MCF 10A (cell line): Measurements from ENCODE around the gene INSC. TPM values are rescaled to one million over a fixed set of nuclear protein-coding genes. Genes with fewer than 3 reads are reported as not detected.

Experiments used
- BruUV-seq: library from RNA; stranded (reverse); fragments of 400-500 nt; replicated peaks from 2 replicates; lab custom pipeline; 2021; lab: Mats Ljungman, UMichigan
- CTCF ChIA-PET: fragments of 300-600 bp; sonication (Branson Sonifier 250); formaldehyde crosslinking; extraction: SDS; loops from one replicate; lab custom pipeline; 2021; ENCODE audit warnings: antibody characterized with exemption, inconsistent platforms; lab: Yijun Ruan, JAX
- POLR2A ChIA-PET: fragments of 300-600, 350-650 bp; sonication (Branson Sonifier 250); formaldehyde crosslinking; extraction: SDS; loops from one replicate; lab custom pipeline; 2020; ENCODE audit warnings: antibody characterized with exemption, inconsistent platforms; lab: Yijun Ruan, JAX
- DNase-seq: peaks from one replicate; pipeline ENCODE4 v3.0.0-alpha.2; 2018; ENCODE audit not compliant: unreplicated experiment
- H3K27ac Mint-ChIP-seq: one replicate; pipeline ENCODE4 v1.8.0; 2022; ENCODE audit warnings: mild to moderate bottlenecking, low read depth, mixed read lengths; ENCODE audit not compliant: unreplicated experiment
- H3K27me3 Mint-ChIP-seq: one replicate; pipeline ENCODE4 v1.8.0; 2022; ENCODE audit warnings: mixed read lengths; ENCODE audit not compliant: insufficient read depth, unreplicated experiment
- H3K36me3 Mint-ChIP-seq: one replicate; pipeline ENCODE4 v1.8.0; 2022; ENCODE audit warnings: mild to moderate bottlenecking, moderate library complexity, mixed read lengths; ENCODE audit not compliant: insufficient read depth, unreplicated experiment
- H3K4me1 Mint-ChIP-seq: one replicate; pipeline ENCODE4 v1.8.0; 2022; ENCODE audit warnings: mixed read lengths; ENCODE audit not compliant: insufficient read depth, unreplicated experiment
- H3K4me3 Mint-ChIP-seq: one replicate; pipeline ENCODE4 v1.8.0; 2022; ENCODE audit warnings: mild to moderate bottlenecking, moderate library complexity, mixed read lengths; ENCODE audit not compliant: unreplicated experiment
- H3K9me3 Mint-ChIP-seq: one replicate; pipeline ENCODE4 v1.8.0; 2022; ENCODE audit warnings: mixed read lengths; ENCODE audit not compliant: unreplicated experiment
- intact Hi-C: fragments of 100-400 bp; cut with micrococcal nuclease; formaldehyde crosslinking; loops from 2 replicates; pipeline ENCODE4 v1.14.1; 2022
- total RNA-seq: library from RNA; stranded (reverse); gene quantifications from 2 replicates; pipeline ENCODE4 v1.2.3, GENCODE V29; 2022
- TF ChIP-seq, protein P1 (sequence below): fragments of 200-600 bp; IDR thresholded peaks from one replicate; pipeline ENCODE4 v1.8.0; 2022; ENCODE audit warnings: antibody characterized with exemption, mild to moderate bottlenecking; ENCODE audit not compliant: unreplicated experiment

The INSC gene
- total RNA-seq, 1 experiment from 2014 or later = 5.8 TPM

DNA sequence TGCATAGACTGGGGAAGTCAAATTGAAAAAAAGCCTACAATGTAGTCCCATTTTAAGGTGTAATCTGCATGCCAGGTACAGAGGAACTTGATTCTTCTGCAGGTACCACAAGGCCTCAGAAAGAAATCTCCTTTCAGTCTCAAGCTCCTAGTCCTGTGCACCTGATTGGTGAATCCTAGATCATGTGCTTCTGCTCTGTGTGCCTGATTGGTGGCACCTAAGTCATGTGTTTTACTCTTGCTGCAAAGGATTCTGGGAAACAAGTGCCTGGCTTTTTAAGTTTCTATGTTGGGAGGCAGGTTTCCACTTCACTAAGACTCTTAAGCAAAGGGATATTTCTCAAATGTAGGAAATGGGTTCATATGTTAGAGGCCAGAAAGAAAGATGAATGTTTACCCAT, 29.1 kb downstream of the INSC start:
- Mint-ChIP-seq H3K27ac (no peak overlapping the region), H3K36me3 (no peaks in the 10 kb centered on the region), H3K4me1 (no peaks in the 10 kb centered on the region), H3K4me3 (no peak overlapping the region), H3K9me3 (no peaks in the 10 kb centered on the region), H3K27me3 (no peaks in the 10 kb centered on the region)
- intact Hi-C loops = no loop called here
- no TSS peak for BruUV-seq
- POLR2A ChIA-PET = no interaction called here
- CTCF ChIA-PET = interaction anchor here (1.2 kb wide), 1 partner anchor 66 kb away, joined by 3 read pairs; no protein-coding TSS in a partner anchor
- TF ChIP-seq, protein P1, sequence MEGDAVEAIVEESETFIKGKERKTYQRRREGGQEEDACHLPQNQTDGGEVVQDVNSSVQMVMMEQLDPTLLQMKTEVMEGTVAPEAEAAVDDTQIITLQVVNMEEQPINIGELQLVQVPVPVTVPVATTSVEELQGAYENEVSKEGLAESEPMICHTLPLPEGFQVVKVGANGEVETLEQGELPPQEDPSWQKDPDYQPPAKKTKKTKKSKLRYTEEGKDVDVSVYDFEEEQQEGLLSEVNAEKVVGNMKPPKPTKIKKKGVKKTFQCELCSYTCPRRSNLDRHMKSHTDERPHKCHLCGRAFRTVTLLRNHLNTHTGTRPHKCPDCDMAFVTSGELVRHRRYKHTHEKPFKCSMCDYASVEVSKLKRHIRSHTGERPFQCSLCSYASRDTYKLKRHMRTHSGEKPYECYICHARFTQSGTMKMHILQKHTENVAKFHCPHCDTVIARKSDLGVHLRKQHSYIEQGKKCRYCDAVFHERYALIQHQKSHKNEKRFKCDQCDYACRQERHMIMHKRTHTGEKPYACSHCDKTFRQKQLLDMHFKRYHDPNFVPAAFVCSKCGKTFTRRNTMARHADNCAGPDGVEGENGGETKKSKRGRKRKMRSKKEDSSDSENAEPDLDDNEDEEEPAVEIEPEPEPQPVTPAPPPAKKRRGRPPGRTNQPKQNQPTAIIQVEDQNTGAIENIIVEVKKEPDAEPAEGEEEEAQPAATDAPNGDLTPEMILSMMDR = no peak
- DNase-seq = no peak

DNA sequence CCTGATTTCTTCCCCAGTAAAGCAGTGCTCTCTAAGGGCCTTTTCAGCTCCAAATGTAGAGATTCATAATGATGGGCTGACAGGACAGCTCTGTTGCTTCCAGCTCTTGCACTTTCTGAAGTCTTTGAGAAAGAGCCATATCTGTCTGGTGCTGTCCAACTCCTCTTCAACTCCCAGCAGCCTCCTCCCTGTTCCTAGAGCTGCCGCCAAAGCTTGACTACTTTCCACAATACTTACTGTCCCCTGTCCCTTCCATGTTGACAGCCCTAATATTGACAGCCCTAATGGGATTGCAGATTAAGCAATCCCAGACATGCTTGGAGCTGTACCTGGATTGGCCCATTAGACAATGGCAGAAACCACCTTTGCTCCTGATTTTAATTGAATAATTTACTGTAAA, 29.6 kb downstream of the INSC start:
- Mint-ChIP-seq H3K4me1 (no peaks in the 10 kb centered on the region), H3K27me3 (no peaks in the 10 kb centered on the region), H3K36me3 (no peaks in the 10 kb centered on the region), H3K27ac (no peak overlapping the region), H3K4me3 (no peak overlapping the region), H3K9me3 (no peaks in the 10 kb centered on the region)
- ChIA-PET CTCF (interaction anchor here (0.8 to 1.2 kb wide), 2 partner anchors 42 to 66 kb away, joined by 3 read pairs; no protein-coding TSS in a partner anchor), POLR2A (no interaction called here)
- TF ChIP-seq, protein P1 = no peak
- no peak for DNase-seq
- intact Hi-C loops = no loop called here
- BruUV-seq = no TSS peak

GRCh38 chr11:15145151-15145550, 30.4 kb downstream of the INSC start:
- CTCF ChIA-PET = interaction anchor here (0.8 to 1.2 kb wide), 2 partner anchors 43 to 65 kb away, joined by 3 read pairs; no protein-coding TSS in a partner anchor
- H3K4me1 Mint-ChIP-seq = no peaks in the 10 kb centered on the region
- TF ChIP-seq, protein P1 = no peak
- no peaks in the 10 kb centered on the region for H3K36me3 Mint-ChIP-seq
- intact Hi-C loops = no loop called here
- DNase-seq = no peak
- POLR2A ChIA-PET = no interaction called here
- BruUV-seq = no TSS peak
- H3K9me3 Mint-ChIP-seq = no peaks in the 10 kb centered on the region
- no peaks in the 10 kb centered on the region for H3K27me3 Mint-ChIP-seq
- H3K4me3 Mint-ChIP-seq = no peak overlapping the region
- H3K27ac Mint-ChIP-seq = no peak overlapping the region

DNA sequence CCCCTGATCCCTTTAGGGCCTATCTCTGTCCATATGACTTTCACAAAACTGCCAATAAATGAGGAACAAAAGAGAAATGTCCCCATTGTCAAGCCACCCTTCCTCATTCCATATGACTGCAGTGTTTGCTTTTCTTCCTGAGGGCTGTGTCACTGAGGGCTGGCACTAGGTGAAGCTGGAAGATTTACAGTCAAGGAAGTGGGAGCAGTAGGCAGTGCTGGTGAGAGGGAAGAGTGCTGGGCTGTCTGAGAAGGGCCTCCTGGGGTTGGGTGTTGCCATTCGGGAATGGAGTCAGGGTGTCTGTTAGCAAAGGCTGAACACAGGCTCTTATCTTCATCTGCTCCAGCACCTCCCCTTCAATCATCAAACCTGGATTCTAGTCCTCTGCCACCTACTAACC, 30.9 kb downstream of the INSC start:
- H3K4me3 Mint-ChIP-seq = no peak overlapping the region
- POLR2A ChIA-PET = no interaction called here
- no peak for DNase-seq
- H3K9me3 Mint-ChIP-seq = no peaks in the 10 kb centered on the region
- H3K4me1 Mint-ChIP-seq = no peaks in the 10 kb centered on the region
- BruUV-seq = no TSS peak
- H3K27ac Mint-ChIP-seq = no peak overlapping the region
- TF ChIP-seq, protein P1 = no peak
- no peaks in the 10 kb centered on the region for H3K27me3 Mint-ChIP-seq
- intact Hi-C loops = no loop called here
- no peaks in the 10 kb centered on the region for H3K36me3 Mint-ChIP-seq
- CTCF ChIA-PET = interaction anchor here (0.7 kb wide), 1 partner anchor 36 kb away, joined by 3 read pairs; no protein-coding TSS in a partner anchor
